SK-N-SH (cell line): ENCODE results near the gene SYNJ2BP. TPM values are rescaled to one million over a fixed set of nuclear protein-coding genes. Genes with fewer than 3 reads are reported as not detected.

Experiments
- CTCF ChIA-PET: fragments of 300-600, 350-600 bp; formaldehyde crosslinking; extraction: SDS; loops from one replicate; lab custom pipeline; 2021; lab: Yijun Ruan, JAX
- POLR2A ChIA-PET: fragments of 350-600 bp; sonication (Branson Sonifier 250); formaldehyde crosslinking; extraction: SDS; loops from one replicate; lab custom pipeline; 2020; ENCODE audit warnings: antibody characterized with exemption, inconsistent platforms; lab: Yijun Ruan, JAX
- DNase-seq: peaks from one replicate; pipeline ENCODE4 v3.0.0; 2012
- H2AFZ ChIP-seq: fragments of 200-600 bp; sonication (generic); 2 replicates; pipeline ENCODE4 v1.8.1; 2016; ENCODE audit warnings: antibody characterized with exemption, mild to moderate bottlenecking, low read depth
- H3F3A ChIP-seq: fragments of 200-600 bp; sonication (generic); replicated peaks from 2 replicates; pipeline ENCODE3; 2016; ENCODE audit warnings: antibody characterized with exemption, mild to moderate bottlenecking; ENCODE audit not compliant: insufficient read depth
- H3K27ac ChIP-seq, 2 experiments: fragments of 200-500 bp in 1 of 2; fragments of 200-600 bp in 1 of 2; sonication (Bioruptor generic) in 1 of 2; sonication (generic), shearing (Covaris generic) in 1 of 2; 2 replicates each; pipeline versions ENCODE4 v1.5.1 to v1.6.1; 2014 to 2016; ENCODE audit warnings: low read depth in 2 of 2, inconsistent platforms in 1 of 2, low read length in 1 of 2, mild to moderate bottlenecking in 1 of 2, mixed read lengths in 1 of 2
- H3K27me3 ChIP-seq: fragments of 200-600 bp; sonication (generic), shearing (Covaris generic); 2 replicates; pipeline ENCODE4 v1.6.1; 2016; ENCODE audit warnings: mixed run types; ENCODE audit not compliant: insufficient read depth
- H3K36me3 ChIP-seq, 2 experiments: fragments of 200-500 bp in 1 of 2; fragments of 200-600 bp in 1 of 2; sonication (Bioruptor generic) in 1 of 2; sonication (generic) in 1 of 2; replicated peaks in 1 of 2; 2 replicates each; pipeline versions ENCODE3 to v1.5.1; 2014 to 2016; ENCODE audit warnings: low read length in 1 of 2, mild to moderate bottlenecking in 1 of 2; ENCODE audit not compliant: insufficient read depth in 2 of 2, control insufficient read depth in 1 of 2
- H3K4me1 ChIP-seq, 2 experiments: fragments of 200-500 bp in 1 of 2; fragments of 200-600 bp in 1 of 2; sonication (Bioruptor generic) in 1 of 2; sonication (generic), shearing (Covaris generic) in 1 of 2; 2 replicates each; pipeline versions ENCODE4 v1.5.1 to v1.6.1; 2014 to 2016; ENCODE audit warnings: low read depth in 1 of 2, low read length in 1 of 2, mixed run types in 1 of 2; ENCODE audit not compliant: insufficient read depth in 2 of 2, control insufficient read depth in 1 of 2
- H3K4me2 ChIP-seq: fragments of 200-600 bp; sonication (generic), shearing (Covaris generic); 2 replicates; pipeline ENCODE4 v1.6.1; 2017; ENCODE audit warnings: mixed run types
- H3K4me3 ChIP-seq, 2 experiments: fragments of 200-500 bp in 1 of 2; fragments of 200-600 bp in 1 of 2; sonication (Bioruptor generic) in 1 of 2; sonication (generic), shearing (Covaris generic) in 1 of 2; 2 replicates each; pipeline versions ENCODE4 v1.5.1 to v1.8.1; 2014 to 2016; ENCODE audit warnings: low read depth in 2 of 2, inconsistent platforms in 1 of 2, low read length in 1 of 2, mild to moderate bottlenecking in 1 of 2, mixed read lengths in 1 of 2, moderate library complexity in 1 of 2
- H3K79me2 ChIP-seq: fragments of 200-600 bp; sonication (generic); 2 replicates; pipeline ENCODE4 v1.8.1; 2017; ENCODE audit warnings: mild to moderate bottlenecking; ENCODE audit not compliant: insufficient read depth
- H3K9ac ChIP-seq: fragments of 200-600 bp; sonication (generic); 2 replicates; pipeline ENCODE4 v1.6.1; 2017; ENCODE audit warnings: mixed run types
- H3K9me2 ChIP-seq: fragments of 200-600 bp; sonication (generic); 2 replicates; pipeline ENCODE4 v1.6.1; 2017; ENCODE audit warnings: mixed run types
- H3K9me3 ChIP-seq: fragments of 200-600 bp; sonication (generic); 2 replicates; pipeline ENCODE4 v1.6.1; 2017; ENCODE audit warnings: mixed run types, mild to moderate bottlenecking, moderate library complexity
- H4K20me1 ChIP-seq: fragments of 200-600 bp; sonication (generic); 2 replicates; pipeline ENCODE4 v1.6.1; 2017; ENCODE audit warnings: mild to moderate bottlenecking, mixed run types; ENCODE audit not compliant: insufficient read depth
- EZH2phosphoT487 ChIP-seq: fragments of 200-600 bp; sonication (generic); IDR thresholded peaks from 2 replicates; pipeline ENCODE4 v1.6.1; 2017; ENCODE audit warnings: low read depth, mixed run types, mild to moderate bottlenecking, antibody characterized with exemption, moderate library complexity, borderline replicate concordance
- FOSL2 ChIP-seq: IDR thresholded peaks from 2 replicates; pipeline ENCODE4 v1.4.0; 2012; ENCODE audit warnings: low read depth, mild to moderate bottlenecking, moderate library complexity, borderline replicate concordance
- FOXJ3 ChIP-seq: sonication (generic); formaldehyde crosslinking; IDR thresholded peaks from 2 replicates; pipeline ENCODE4 v1.5.1; 2020; ENCODE audit warnings: mild to moderate bottlenecking, missing genetic modification reagents
- GABPA ChIP-seq: IDR thresholded peaks from 2 replicates; pipeline ENCODE4 v1.4.0; 2012; ENCODE audit warnings: low read depth, mild to moderate bottlenecking
- GATA2 ChIP-seq: sonication (generic); formaldehyde crosslinking; IDR thresholded peaks from 2 replicates; pipeline ENCODE4 v1.5.0; 2020; ENCODE audit warnings: mild to moderate bottlenecking, missing genetic modification reagents
- JUND ChIP-seq: IDR thresholded peaks from 2 replicates; pipeline ENCODE4 v1.4.0; 2012
- MXI1 ChIP-seq: IDR thresholded peaks from 2 replicates; pipeline ENCODE4 v1.6.1; 2012; ENCODE audit warnings: mild to moderate bottlenecking, low read depth, low read length, improper control_type of control experiment
- NRF1 ChIP-seq: IDR thresholded peaks from 2 replicates; pipeline ENCODE4 v1.6.1; 2012; ENCODE audit warnings: low read depth, mild to moderate bottlenecking, low read length
- RCOR1 ChIP-seq: fragments of 150-350 bp; IDR thresholded peaks from 2 replicates; pipeline ENCODE4 v1.6.1; 2017; ENCODE audit warnings: antibody characterized with exemption, low read length
- RXRA ChIP-seq: IDR thresholded peaks from 2 replicates; pipeline ENCODE4 v1.4.0; 2012; ENCODE audit warnings: low read depth, mild to moderate bottlenecking, borderline replicate concordance
- SIN3A ChIP-seq: IDR thresholded peaks from 2 replicates; pipeline ENCODE4 v1.6.1; 2012; ENCODE audit warnings: low read depth, mild to moderate bottlenecking, low read length, moderate library complexity, borderline replicate concordance
- SMC3 ChIP-seq: IDR thresholded peaks from 2 replicates; pipeline ENCODE4 v1.6.1; 2012; ENCODE audit warnings: low read depth, low read length, improper control_type of control experiment
- TCF12 ChIP-seq: IDR thresholded peaks from 2 replicates; pipeline ENCODE4 v1.4.0; 2012
- TEAD4 ChIP-seq: IDR thresholded peaks from 2 replicates; pipeline ENCODE4 v1.4.0; 2012; ENCODE audit warnings: mild to moderate bottlenecking, borderline replicate concordance; ENCODE audit not compliant: insufficient read depth
- WGBS: methylation state at CpG from one replicate; pipeline ENCODE4 v1.1.6; 2017; ENCODE audit warnings: low lambda C conversion rate; 5-methylcytosine and 5-hydroxymethylcytosine counted together
- polyA plus RNA-seq, 3 experiments: library from polyadenylated mRNA; depleted of rRNA; stranded (reverse); fragments of >200 nt; gene quantifications; 2 replicates each; pipeline ENCODE4 v1.2.3, GENCODE V29; 2012
- TF ChIP-seq, protein P1 (sequence below): fragments of 200-600 bp; sonication (generic); IDR thresholded peaks from 2 replicates; pipeline ENCODE4 v1.6.1; 2017; ENCODE audit warnings: antibody characterized with exemption, mild to moderate bottlenecking, moderate library complexity
- TF ChIP-seq, protein P2 (sequence below): IDR thresholded peaks from 2 replicates; pipeline ENCODE4 v1.4.0; 2012; ENCODE audit warnings: low read depth
- TF ChIP-seq, protein P3 (sequence below): IDR thresholded peaks from 2 replicates; pipeline ENCODE4 v1.6.1; 2012; ENCODE audit warnings: mild to moderate bottlenecking, low read depth, low read length, moderate library complexity

The SYNJ2BP gene
- polyA plus RNA-seq, 1 of the 3 experiments (the other 2 are of a cell fraction), result 12.4 TPM

GRCh38 chr14:70454731-70455130 is 37.8 kb upstream of the SYNJ2BP start:
- Histone ChIP-seq H4K20me1 (no peaks in the 10 kb centered on the region), H3K79me2 (no peaks in the 10 kb centered on the region), H3K9me3 (no peaks in the 10 kb centered on the region), H3K9me2 (no peaks in the 10 kb centered on the region), H3K27ac (no peak overlapping the region), H3K4me1 (no peaks in the 10 kb centered on the region), H3K4me3 (no peak overlapping the region), H3K27me3 (no peaks in the 10 kb centered on the region), H3K9ac (no peak overlapping the region), H3K4me2 (no peak overlapping the region), H2AFZ (no peak overlapping the region), H3K36me3 (no peaks in the 10 kb centered on the region), H3F3A (no peaks in the 10 kb centered on the region)
- WGBS, result 32% methylated on average over 1 of the region's 1 CpG
- DNase-seq, result no peak
- TF ChIP-seq MXI1 (no peak), FOXJ3 (CRISPR knock-in tag) (no peak), GABPA (no peak), JUND (no peak), TCF12 (no peak), NRF1 (no peak), RXRA (no peak), TEAD4 (no peak), GATA2 (no peak), EZH2phosphoT487 (no peak), SIN3A (no peak), SMC3 (no peak), RCOR1 (no peak)
- TF ChIP-seq, protein P1, sequence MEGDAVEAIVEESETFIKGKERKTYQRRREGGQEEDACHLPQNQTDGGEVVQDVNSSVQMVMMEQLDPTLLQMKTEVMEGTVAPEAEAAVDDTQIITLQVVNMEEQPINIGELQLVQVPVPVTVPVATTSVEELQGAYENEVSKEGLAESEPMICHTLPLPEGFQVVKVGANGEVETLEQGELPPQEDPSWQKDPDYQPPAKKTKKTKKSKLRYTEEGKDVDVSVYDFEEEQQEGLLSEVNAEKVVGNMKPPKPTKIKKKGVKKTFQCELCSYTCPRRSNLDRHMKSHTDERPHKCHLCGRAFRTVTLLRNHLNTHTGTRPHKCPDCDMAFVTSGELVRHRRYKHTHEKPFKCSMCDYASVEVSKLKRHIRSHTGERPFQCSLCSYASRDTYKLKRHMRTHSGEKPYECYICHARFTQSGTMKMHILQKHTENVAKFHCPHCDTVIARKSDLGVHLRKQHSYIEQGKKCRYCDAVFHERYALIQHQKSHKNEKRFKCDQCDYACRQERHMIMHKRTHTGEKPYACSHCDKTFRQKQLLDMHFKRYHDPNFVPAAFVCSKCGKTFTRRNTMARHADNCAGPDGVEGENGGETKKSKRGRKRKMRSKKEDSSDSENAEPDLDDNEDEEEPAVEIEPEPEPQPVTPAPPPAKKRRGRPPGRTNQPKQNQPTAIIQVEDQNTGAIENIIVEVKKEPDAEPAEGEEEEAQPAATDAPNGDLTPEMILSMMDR, result no peak
- TF ChIP-seq, protein P2, sequence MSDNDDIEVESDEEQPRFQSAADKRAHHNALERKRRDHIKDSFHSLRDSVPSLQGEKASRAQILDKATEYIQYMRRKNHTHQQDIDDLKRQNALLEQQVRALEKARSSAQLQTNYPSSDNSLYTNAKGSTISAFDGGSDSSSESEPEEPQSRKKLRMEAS, result no peak
- CTCF ChIA-PET, result no interaction called here
- POLR2A ChIA-PET, result no interaction called here

- Histone ChIP-seq H3K36me3 (no peaks in the 10 kb centered on the region), H3K9me2 (no peaks in the 10 kb centered on the region), H3K9ac (no peak within 1 kb of the TSS), H2AFZ (no peak within 1 kb of the TSS), H3K79me2 (no peaks in the 10 kb centered on the region), H3K4me3 (no peak within 1 kb of the TSS), H4K20me1 (no peaks in the 10 kb centered on the region), H3K4me1 (no peaks in the 10 kb centered on the region), H3K27me3 (no peaks in the 10 kb centered on the region), H3K4me2 (no peak within 1 kb of the TSS), H3K9me3 (no peaks in the 10 kb centered on the region), H3F3A (no peaks in the 10 kb centered on the region), H3K27ac (no peak within 1 kb of the TSS)
- CTCF ChIA-PET, result no interaction called here
- TF ChIP-seq, protein P3, sequence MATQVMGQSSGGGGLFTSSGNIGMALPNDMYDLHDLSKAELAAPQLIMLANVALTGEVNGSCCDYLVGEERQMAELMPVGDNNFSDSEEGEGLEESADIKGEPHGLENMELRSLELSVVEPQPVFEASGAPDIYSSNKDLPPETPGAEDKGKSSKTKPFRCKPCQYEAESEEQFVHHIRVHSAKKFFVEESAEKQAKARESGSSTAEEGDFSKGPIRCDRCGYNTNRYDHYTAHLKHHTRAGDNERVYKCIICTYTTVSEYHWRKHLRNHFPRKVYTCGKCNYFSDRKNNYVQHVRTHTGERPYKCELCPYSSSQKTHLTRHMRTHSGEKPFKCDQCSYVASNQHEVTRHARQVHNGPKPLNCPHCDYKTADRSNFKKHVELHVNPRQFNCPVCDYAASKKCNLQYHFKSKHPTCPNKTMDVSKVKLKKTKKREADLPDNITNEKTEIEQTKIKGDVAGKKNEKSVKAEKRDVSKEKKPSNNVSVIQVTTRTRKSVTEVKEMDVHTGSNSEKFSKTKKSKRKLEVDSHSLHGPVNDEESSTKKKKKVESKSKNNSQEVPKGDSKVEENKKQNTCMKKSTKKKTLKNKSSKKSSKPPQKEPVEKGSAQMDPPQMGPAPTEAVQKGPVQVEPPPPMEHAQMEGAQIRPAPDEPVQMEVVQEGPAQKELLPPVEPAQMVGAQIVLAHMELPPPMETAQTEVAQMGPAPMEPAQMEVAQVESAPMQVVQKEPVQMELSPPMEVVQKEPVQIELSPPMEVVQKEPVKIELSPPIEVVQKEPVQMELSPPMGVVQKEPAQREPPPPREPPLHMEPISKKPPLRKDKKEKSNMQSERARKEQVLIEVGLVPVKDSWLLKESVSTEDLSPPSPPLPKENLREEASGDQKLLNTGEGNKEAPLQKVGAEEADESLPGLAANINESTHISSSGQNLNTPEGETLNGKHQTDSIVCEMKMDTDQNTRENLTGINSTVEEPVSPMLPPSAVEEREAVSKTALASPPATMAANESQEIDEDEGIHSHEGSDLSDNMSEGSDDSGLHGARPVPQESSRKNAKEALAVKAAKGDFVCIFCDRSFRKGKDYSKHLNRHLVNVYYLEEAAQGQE, result no peak
- no peak for TF ChIP-seq RXRA
- no peak for TF ChIP-seq FOSL2
- POLR2A ChIA-PET, result no interaction called here
- 38% methylated on average over 1 of the region's 1 CpG for WGBS
- DNase-seq, result no peak
Observed at GRCh38 chr14:70451874-70452273, 35.0 kb upstream of the SYNJ2BP start, which contains the start of gene ADAM21. Gene ADAM21, plus strand, starts transcription at chr14:70452174. Its CDS starts 5,326 bp downstream, at chr14:70457500.
